MCF 10A (cell line): ENCODE data around the gene TXNDC2. TPM values are rescaled to one million over a fixed set of nuclear protein-coding genes. Genes with fewer than 3 reads are reported as not detected.
"Not testable (repeated sequence)": the region's sequence is repeated elsewhere in the genome, so short reads cannot be mapped to it uniquely, and the experiment has no call there.

ENCODE experiments used
- BruUV-seq: library from RNA; stranded (reverse); fragments of 400-500 nt; replicated peaks from 2 replicates; lab custom pipeline; 2021; lab: Mats Ljungman, UMichigan
- CTCF ChIA-PET: fragments of 300-600 bp; sonication (Branson Sonifier 250); formaldehyde crosslinking; extraction: SDS; loops from one replicate; lab custom pipeline; 2021; ENCODE audit warnings: antibody characterized with exemption, inconsistent platforms; lab: Yijun Ruan, JAX
- POLR2A ChIA-PET: fragments of 300-600, 350-650 bp; sonication (Branson Sonifier 250); formaldehyde crosslinking; extraction: SDS; loops from one replicate; lab custom pipeline; 2020; ENCODE audit warnings: antibody characterized with exemption, inconsistent platforms; lab: Yijun Ruan, JAX
- DNase-seq: peaks from one replicate; pipeline ENCODE4 v3.0.0-alpha.2; 2018; ENCODE audit not compliant: unreplicated experiment
- H3K27ac Mint-ChIP-seq: one replicate; pipeline ENCODE4 v1.8.0; 2022; ENCODE audit warnings: mild to moderate bottlenecking, low read depth, mixed read lengths; ENCODE audit not compliant: unreplicated experiment
- H3K27me3 Mint-ChIP-seq: one replicate; pipeline ENCODE4 v1.8.0; 2022; ENCODE audit warnings: mixed read lengths; ENCODE audit not compliant: insufficient read depth, unreplicated experiment
- H3K36me3 Mint-ChIP-seq: one replicate; pipeline ENCODE4 v1.8.0; 2022; ENCODE audit warnings: mild to moderate bottlenecking, moderate library complexity, mixed read lengths; ENCODE audit not compliant: insufficient read depth, unreplicated experiment
- H3K4me1 Mint-ChIP-seq: one replicate; pipeline ENCODE4 v1.8.0; 2022; ENCODE audit warnings: mixed read lengths; ENCODE audit not compliant: insufficient read depth, unreplicated experiment
- H3K4me3 Mint-ChIP-seq: one replicate; pipeline ENCODE4 v1.8.0; 2022; ENCODE audit warnings: mild to moderate bottlenecking, moderate library complexity, mixed read lengths; ENCODE audit not compliant: unreplicated experiment
- H3K9me3 Mint-ChIP-seq: one replicate; pipeline ENCODE4 v1.8.0; 2022; ENCODE audit warnings: mixed read lengths; ENCODE audit not compliant: unreplicated experiment
- CTCF ChIP-seq: fragments of 200-600 bp; IDR thresholded peaks from one replicate; pipeline ENCODE4 v1.8.0; 2022; ENCODE audit warnings: antibody characterized with exemption, mild to moderate bottlenecking; ENCODE audit not compliant: unreplicated experiment
- intact Hi-C: fragments of 100-400 bp; cut with micrococcal nuclease; formaldehyde crosslinking; loops from 2 replicates; pipeline ENCODE4 v1.14.1; 2022
- total RNA-seq: library from RNA; stranded (reverse); gene quantifications from 2 replicates; pipeline ENCODE4 v1.2.3, GENCODE V29; 2022

The TXNDC2 gene
- total RNA-seq, 1 experiment from 2014 or later: not detected

DNA sequence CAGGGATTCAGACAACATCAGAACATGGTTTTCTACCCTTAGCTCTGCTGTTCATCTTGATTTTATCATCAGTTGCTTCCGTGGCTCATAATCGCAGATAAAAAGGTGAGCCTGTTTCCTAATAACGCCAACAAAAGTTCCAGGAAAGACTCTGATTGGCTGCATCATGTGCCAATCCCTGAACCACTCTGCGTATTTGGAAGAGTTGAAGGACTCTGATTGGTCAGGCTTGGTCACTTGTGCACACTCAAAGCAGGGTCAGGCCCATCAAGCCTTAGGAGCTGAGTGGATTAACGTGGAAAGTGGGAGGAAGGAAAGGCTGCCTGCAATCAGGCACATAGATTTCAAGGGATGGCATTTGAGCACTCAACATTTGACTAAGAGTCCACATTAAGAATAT is 11.4 kb downstream of the TXNDC2 start:
- intact Hi-C loops: no loop called here
- H3K36me3 Mint-ChIP-seq: no peaks in the 10 kb centered on the region
- POLR2A ChIA-PET: interaction anchor here (0.7 to 0.9 kb wide), 2 partner anchors 8 to 61 kb away, joined by 3 read pairs; no protein-coding TSS in a partner anchor
- no peaks in the 10 kb centered on the region for H3K27me3 Mint-ChIP-seq
- CTCF ChIA-PET: interaction anchor here (0.9 kb wide), 1 partner anchor 54 kb away, joined by 4 read pairs; no protein-coding TSS in a partner anchor
- TF ChIP-seq CTCF: no peak
- no peak for DNase-seq
- H3K4me3 Mint-ChIP-seq: no peak overlapping the region
- H3K9me3 Mint-ChIP-seq: no peaks in the 10 kb centered on the region
- no peak overlapping the region for H3K27ac Mint-ChIP-seq
- peaks cover 7% of the 10 kb centered on the region for H3K4me1 Mint-ChIP-seq
- BruUV-seq: no TSS peak

- H3K36me3 Mint-ChIP-seq, H3K4me1 Mint-ChIP-seq, H3K27me3 Mint-ChIP-seq, BruUV-seq, H3K9me3 Mint-ChIP-seq, intact Hi-C loops, H3K27ac Mint-ChIP-seq, DNase-seq, H3K4me3 Mint-ChIP-seq: not testable (repeated sequence)
- CTCF ChIA-PET: interaction anchor here (0.9 to 1.0 kb wide), 2 partner anchors 40 to 53 kb away, joined by 3 to 4 read pairs; no protein-coding TSS in a partner anchor
- POLR2A ChIA-PET: interaction anchor here (0.7 to 2.1 kb wide), 2 partner anchors 16 to 60 kb away, joined by 3 to 11 read pairs; partner anchors contain the start of gene VAPA
Observed at GRCh38 chr18:9897787-9898291, 12.1 kb downstream of the TXNDC2 start.

DNA sequence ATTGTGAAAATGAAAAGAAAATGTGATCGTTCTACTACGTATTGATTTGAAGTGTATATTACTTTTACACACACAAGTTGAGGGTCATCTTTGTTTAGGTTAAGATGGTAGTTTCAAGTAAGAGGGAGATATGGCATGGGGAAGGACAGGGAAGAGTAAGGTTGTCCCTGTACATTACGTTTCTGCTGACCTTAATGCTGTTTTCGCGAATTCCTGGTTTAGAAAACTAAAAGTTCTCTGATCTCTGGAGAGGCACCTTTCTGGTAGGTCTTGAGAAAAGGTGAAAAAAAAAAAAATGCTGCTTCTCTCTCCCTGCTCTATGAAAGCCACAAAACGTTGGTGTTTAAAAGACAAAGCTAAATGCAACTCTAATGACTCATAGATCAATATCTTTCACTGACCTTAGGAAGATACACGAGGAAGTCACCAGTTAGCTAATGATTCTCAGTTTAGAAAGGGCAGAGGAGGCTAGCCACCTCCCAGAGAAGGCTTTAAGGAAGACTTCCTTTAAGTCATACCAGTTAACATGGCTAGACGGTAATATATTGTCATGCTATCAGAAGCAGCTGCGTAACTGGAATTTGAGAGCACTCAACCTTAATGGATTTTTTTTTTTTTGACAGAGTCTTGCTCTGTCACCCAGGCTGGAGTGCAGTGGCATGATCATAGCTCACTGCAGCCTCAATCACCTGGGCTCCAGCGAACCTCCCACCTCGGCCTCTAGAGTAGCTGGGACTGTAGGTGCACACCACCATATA is 13.2 kb downstream of the TXNDC2 start:
- intact Hi-C loops: no loop called here
- Mint-ChIP-seq H3K36me3 (no peaks in the 10 kb centered on the region), H3K27me3 (no peaks in the 10 kb centered on the region), H3K4me1 (peaks cover 7% of the 10 kb centered on the region), H3K4me3 (no peak overlapping the region), H3K27ac (no peak overlapping the region), H3K9me3 (no peaks in the 10 kb centered on the region)
- ChIA-PET POLR2A (interaction anchor here (0.7 to 2.1 kb wide), 6 partner anchors 13 to 882 kb away, joined by 3 to 11 read pairs (median 4); partner anchors contain the start of genes TXNDC2 and VAPA), CTCF (interaction anchor here (0.6 to 1.2 kb wide), 5 partner anchors 41 to 324 kb away, joined by 3 to 4 read pairs (median 3); no protein-coding TSS in a partner anchor)
- TF ChIP-seq CTCF: no peak
- no peak for DNase-seq
- BruUV-seq: no TSS peak

DNA sequence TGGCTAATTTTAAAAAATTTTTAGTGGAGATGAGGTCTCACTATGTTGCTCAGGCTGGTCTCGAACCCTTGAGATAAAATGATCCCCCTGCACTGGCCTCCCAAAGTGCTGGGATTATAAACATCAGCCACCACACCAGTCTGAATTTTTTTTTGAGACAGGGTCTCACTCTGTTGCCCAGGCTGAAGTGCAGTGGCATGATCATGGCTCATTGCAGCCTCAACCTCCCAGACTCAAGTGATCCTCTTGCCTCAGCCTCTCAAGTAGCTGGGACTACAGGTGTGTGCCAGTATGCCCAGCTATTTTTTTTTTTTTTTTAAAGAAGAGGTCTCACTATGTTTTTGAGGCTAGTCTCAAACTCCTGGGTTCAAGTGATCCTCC is 13.8 kb downstream of the TXNDC2 start:
- H3K9me3 Mint-ChIP-seq, BruUV-seq, DNase-seq, H3K4me3 Mint-ChIP-seq, intact Hi-C loops, H3K36me3 Mint-ChIP-seq, H3K4me1 Mint-ChIP-seq, H3K27me3 Mint-ChIP-seq, H3K27ac Mint-ChIP-seq: not testable (repeated sequence)
- POLR2A ChIA-PET: interaction anchor here (0.7 to 2.1 kb wide), 5 partner anchors 13 to 882 kb away, joined by 3 to 11 read pairs (median 5); partner anchors contain the start of genes TXNDC2 and VAPA
- CTCF ChIA-PET: interaction anchor here (0.6 to 1.2 kb wide), 4 partner anchors 108 to 324 kb away, joined by 3 to 4 read pairs (median 3); no protein-coding TSS in a partner anchor
